Endometrial microvascular endothelial cells (primary cell): ENCODE results near the gene CACNA2D1. TPM values are rescaled to one million over a fixed set of nuclear protein-coding genes. Genes with fewer than 3 reads are reported as not detected.

Experiments
- in situ Hi-C: cut with HindIII; loops from 2 replicates; pipeline ENCODE4 v1.10.0; 2017; ENCODE audit warnings: low sequenced_read_pairs, low pct_unique_long_range_greater_than_20kb; ENCODE audit errors: inconsistent ontology term
- total RNA-seq: library from RNA; depleted of rRNA; stranded (reverse); fragments of >200 nt; gene quantifications from one replicate; pipeline ENCODE4 v1.2.3, GENCODE V29; 2015; ENCODE audit errors: inconsistent ontology term

Gene CACNA2D1
- total RNA-seq, 1 donor from 2014 or later, result 49.5 TPM

DNA sequence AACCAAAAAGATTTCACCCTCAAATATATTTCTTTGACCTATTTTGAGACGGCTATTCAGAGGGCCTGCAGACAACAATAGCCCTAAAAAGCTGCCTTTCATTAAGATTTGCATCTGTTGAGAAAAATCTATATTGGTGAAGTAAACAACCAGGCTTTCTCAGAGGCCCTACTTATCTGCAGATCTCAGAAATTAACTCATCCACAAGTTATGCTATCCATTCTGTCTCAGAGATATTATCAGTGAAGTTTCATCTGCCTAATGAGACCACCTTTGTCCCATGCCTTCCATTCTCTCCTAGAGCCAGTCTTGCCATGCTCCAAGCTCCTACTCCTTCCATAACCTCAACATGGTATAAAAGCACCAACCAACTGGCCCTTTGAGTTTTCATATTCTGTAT lies 130.3 kb downstream of the CACNA2D1 start:
- in situ Hi-C loops, result no loop called here

DNA sequence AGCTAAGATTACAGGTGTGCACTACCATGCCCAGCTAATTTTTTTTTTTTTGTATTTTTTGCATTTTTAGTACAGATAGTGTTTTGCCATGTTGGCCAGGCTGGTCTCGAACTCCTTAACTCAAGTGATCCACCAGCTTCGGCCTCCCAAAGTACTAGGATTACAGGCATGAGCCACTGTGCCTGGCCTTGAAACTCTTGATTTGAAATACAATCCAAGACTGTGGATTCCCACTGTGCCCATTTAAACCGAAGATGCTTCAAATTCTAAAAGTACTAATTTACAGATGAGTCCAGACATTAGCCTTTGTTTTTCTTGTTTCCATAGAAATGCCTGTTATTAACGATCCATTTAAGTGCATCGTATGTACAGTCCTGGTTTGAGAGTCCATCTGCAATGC lies 130.9 kb downstream of the CACNA2D1 start:
- in situ Hi-C loops, result no loop called here

DNA sequence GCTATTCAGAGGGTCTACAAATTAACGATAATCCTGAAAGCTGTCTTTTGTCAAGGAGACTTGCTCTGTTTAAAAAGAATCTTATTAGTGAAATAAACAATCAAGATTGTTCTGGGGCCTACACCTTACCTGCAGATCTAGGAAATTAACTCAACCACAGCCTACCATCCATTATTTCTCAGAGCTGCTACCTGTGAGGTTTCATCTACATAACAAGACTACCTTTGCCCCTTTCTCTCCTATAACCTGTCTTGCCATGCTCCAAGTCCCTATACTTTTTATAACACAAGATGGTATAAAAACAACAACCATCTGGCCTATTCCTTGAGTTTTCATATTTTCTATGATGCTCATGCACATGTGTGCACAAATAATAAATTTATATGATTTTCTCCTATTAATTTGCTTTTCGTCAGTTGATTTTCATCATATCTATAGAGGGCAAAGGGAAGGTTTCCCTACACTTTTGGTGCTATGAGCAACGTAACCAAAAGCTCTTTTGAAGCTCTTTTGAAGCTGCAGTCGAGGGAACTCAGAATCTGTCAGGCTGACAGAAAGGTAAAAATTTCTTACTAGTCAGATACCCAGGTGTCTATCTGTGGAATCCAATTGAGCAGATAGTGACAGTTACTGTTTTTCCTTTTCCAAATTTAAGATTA lies 138.1 kb downstream of the CACNA2D1 start:
- in situ Hi-C loops, result no loop called here

DNA sequence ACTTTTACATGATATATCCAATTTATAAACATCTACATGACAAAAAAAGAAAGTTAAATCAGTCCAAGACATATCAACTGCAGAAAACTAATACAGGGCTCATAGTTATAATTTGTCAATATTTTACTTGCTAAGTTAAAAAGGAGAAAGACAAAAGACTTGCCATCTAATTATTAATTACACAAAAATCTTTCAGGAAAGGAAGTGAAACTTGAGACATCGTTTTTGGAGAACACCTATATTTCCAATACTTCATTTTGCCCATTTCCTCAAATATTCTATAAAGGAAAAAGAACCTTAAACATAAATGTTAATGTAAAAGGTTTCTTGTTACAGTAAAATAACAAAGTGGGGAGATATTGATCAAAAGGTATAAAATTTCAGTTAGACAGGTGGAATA lies 148.7 kb downstream of the CACNA2D1 start:
- in situ Hi-C loops, result no loop called here

DNA sequence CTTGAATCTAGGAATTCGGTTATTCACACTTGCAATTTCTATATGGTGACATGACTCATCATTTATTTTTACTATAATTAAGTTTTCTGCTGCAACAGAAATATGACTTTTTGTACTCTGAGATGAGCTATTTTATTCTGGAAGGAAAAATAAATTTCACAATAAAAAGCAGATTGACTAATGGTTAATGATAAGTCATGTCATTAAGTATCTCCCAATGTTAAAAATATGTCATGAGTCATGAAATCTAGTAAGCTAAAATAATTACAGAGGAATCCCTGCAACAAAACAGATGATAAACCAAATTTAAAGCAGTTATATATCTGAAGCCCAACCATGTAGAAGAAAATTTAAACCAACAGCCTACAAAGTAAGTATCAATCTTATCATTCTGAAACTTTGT lies 149.2 kb downstream of the CACNA2D1 start:
- in situ Hi-C loops, result no loop called here

DNA sequence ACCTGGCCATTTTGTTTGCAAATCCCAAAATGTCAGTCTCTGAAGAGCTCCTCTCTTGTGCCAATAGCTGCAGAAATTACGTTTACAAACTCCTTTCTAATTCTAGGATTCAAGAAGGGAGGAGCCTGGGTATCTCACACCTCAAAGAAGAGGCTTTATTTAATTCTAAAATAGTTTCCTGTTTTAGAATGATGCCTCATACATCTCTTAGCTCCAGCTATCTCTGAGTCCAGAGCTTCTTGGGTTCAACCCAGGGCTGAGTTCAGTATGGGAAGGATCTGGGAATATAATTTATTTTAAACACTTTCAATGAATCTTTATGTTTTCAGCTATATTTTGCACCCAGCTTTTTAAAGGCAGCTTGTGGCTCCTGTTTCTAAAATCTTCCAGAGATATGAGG lies 150.1 kb downstream of the CACNA2D1 start:
- in situ Hi-C loops, result no loop called here

DNA sequence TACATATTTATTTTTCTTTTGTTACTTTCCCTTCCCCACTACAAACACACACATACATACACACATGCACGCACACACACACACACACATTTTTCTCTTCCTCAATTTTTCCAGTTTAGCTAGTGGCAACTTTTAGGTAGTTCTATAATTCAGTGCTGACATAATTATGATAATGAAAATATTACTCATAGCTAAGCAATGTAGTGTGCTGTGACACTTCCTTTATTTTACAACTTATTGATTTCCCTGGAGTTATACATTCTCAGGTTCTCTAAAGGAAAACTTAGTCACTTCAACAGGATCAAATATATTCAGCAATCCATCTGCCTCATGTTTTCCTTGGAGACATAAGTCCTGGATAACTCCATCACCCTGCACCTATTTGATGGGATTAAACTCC lies 151.6 kb downstream of the CACNA2D1 start:
- in situ Hi-C loops, result no loop called here

DNA sequence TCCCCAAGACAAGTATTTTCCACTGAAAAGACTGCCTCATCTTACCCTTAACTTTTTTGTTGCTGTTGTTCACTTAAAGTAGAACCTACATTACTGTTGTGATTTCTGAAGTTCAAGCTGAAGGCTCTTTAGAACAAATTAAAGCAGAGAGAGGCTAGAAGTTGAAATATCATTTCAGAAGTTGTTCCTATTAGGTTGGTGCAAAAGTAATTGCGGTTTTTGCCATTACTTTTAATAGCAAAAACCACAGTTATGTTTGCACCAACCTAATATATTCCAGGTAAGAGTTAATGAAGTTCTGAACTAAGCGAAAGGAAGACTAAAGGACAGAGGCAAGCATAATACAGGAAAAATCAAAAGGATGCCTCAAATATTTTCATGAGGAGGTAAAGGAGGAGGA lies 153.7 kb downstream of the CACNA2D1 start:
- in situ Hi-C loops, result no loop called here

DNA sequence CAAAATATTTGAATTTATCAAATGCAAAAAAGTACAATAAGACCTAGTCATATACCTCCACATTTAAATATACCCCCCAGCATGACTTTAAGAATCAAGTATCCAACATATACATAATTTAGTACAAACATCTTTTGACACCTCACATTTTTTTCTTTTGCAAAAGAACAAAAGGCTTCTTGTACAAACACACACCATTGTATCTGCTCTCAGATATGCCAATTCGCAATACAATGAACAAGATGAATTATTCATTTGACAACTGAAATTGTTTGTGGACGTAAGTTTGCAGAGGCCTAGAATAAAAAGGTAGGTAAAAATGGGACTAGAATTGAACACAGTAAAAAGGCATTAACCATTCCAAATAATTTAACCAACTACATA lies 154.4 kb downstream of the CACNA2D1 start:
- in situ Hi-C loops, result no loop called here

DNA sequence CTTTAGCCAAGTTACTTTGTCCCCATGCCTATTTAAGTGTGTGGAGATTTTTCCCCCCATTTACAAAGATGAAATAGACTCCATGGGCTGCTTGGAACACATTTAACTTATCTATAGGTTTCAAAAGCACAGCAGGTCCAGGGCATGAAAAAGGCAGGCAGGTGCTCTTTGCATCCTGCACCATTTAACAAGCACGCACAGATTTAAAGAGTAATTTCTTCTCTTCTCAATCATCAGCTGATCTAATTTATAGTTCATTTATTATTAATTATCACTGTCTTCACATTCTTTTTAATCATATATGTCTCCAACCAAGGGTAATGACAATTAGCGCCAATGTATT lies 156.8 kb downstream of the CACNA2D1 start:
- in situ Hi-C loops, result no loop called here

DNA sequence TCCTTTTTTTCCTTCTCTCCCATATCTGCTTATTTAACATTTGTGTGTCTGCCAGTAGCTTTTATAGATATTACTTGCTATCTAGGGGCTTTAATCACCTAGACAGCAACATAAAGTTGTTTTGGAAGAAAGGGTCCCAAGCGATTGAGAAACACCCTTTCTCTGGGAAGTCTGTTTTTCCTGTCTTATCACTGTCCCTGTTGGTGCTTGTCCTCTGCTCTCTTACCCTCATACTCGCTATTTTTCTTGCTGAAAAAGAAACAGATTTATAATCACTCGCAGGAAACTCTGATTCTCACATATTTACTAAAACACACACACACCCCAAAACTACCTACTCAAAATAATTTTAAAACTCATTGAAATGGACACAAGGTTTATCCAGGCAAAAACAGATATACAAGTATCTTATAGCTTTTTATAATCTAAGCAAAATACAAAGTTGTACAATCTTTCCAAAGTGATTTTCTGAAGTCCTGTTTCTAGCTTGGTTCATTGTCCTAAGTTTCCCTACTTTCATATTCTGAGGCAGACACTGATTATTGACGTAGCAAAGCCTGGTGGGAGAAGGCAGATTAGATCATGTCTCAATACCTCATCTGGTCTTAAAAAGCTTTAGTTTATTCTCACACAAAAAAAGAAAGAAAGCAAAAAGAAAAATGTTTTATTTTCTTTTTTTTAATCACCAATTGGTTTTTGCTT lies 157.3 kb downstream of the CACNA2D1 start:
- in situ Hi-C loops, result no loop called here

DNA sequence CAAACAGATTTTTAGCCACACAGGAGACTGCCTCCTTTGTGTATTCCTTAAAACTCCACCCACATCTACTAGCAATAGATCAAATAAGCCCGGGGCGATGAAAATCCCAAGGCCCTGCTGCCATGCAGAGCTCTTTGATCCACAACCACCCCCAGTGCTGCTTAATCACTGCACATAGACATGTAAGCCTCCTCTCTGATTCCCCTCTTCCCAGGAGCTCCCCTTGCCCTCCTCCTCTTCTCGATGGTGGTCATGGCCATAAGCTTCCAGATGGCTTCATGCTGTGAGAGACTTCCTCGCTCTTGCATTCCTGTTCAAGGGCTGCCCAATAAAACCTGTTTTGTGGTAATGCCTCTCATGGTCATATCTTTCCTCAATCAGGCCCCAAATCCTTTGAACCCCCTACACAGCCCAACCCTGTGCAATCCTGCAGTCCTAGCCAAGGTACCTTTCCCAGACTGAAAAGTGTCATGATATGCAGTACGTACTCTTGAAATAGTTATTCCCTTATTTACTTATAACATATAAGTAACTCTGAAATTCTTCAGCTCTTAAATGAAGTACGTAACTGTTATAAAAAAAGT lies 158.5 kb downstream of the CACNA2D1 start:
- in situ Hi-C loops, result no loop called here

DNA sequence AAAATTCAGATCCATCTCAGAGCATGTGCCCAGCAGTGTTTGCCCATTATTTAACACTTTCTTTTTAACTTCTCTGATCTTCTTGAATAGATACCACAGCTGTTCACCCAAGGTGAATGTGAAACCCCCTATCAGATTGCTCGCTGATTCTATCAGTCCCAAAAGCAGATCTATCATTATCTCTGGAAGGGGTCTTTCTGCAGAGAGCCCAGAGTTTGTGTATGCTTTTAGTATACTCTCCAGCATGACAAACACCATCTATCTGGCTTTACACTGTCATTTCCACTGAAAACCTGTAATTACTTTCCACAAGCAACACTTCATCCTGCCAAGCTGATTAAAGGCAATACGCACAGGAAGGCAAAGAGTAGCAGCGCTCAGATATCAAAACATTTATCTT lies 168.2 kb downstream of the CACNA2D1 start:
- in situ Hi-C loops, result no loop called here

DNA sequence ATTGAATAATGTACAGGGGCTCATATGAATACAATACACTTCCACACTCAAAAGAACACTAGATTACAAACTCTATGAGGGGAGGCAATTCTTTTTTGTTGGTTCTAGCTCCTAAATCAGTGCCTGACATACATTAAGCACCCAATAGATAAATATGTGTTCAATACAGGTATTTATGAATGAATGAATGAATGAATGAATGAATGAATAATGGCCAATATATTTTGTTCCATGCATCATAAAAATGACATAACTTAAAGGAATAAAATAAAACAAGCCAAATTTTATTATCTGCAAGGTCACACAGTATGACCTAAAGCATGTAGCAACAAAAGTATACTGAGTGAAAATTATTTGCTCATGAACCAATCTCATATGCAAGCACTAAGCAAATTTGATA lies 168.9 kb downstream of the CACNA2D1 start:
- in situ Hi-C loops, result no loop called here

DNA sequence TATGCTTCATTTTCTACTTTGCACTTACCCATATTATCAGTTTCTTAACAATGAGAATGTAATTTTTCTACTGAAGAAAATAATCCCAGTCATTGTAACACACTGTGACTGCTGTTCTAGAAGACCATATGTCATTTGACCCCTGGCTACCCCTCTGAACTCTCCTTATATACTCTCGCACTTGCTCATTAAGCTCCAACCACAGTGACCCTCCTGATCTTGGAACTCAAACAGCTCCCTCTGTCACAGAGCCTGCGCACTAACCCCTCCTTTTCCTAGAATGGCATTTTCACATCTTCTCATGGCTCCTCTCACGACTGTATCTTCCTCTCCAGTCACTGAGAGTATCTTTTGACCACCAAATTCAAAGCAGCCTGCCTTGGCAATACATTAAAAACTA lies 169.7 kb downstream of the CACNA2D1 start:
- in situ Hi-C loops, result no loop called here

DNA sequence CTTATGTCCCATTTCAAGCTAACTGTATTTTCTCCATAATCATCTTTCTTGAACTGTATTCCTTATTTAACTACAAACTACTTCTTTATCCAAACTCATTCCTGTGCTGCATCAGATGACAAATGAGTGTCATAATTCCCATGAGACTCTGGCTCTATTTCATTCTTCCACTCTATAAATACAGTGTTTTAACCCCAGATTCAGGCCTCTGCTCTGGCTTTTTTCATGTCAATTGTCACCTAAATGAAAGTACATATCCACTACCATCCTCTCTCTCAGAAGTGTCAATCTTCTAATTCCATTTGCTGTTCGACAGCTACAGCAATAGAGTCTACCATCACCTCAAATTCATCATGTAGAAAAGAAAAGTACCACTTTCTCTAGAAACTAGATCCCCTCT lies 172.7 kb downstream of the CACNA2D1 start:
- in situ Hi-C loops, result no loop called here

DNA sequence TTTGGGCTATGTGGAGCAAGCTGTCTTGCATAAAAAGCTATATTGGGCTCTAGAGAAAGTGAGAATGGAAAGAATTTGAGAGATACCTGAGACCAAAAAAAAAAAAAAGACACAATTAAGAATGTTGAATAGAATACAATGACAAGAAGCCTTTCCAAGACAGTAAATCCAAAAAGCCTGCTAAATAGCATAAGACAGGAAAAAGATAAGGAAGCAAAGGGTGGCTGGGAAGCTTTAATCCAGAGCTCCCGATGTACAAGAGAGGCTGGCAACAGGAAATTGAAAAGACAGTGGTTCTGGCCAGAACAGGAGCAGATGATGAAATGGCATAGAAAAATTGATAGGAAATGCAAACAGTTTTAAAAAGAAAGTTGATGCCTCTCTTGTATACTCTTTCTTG lies 174.9 kb downstream of the CACNA2D1 start:
- in situ Hi-C loops, result no loop called here

DNA sequence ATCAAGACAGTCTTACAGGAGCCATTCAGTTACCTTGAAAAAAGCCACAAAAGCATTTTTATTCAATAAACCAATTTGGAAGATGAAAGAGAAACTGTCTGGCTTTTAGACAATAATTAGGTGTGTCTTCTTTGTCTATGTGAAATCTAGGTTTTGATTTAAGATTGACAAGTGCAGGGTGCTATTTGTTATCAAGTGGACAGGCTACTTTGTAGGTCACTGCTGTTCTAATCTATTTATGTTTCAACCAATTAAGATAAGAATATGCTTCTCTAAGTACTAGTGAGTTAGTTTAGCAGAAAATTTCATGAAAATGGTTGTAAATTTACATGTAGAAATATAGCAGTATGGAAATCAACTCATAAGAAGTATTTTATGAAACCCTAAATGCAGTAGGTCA lies 177.5 kb downstream of the CACNA2D1 start:
- in situ Hi-C loops, result no loop called here

DNA sequence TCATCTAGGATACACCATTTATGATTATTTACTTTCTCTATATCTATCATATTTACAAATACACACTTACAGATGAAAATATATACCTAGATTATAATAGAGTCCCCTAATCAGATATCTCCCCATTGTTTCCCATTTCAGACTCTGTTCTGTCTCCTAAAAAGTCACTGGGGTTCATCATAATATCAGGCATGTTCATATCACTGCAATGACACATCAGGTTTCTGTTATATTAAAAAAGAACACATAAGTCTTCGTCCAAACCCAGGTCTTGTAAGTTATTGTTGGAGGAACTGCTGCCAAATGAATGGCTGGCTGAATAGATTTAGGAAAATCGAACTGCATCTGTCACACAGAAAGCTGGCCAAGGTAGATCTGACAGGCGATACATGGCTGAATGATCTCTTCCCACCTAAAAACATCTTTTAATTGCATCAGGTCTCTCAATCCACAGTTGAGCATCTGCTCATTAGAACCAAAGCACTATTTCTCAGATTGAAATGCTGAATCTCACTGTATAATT lies 178.7 kb downstream of the CACNA2D1 start:
- in situ Hi-C loops, result no loop called here
